ENCODE data around the gene ZDHHC24. TPM values are rescaled to one million over a fixed set of nuclear protein-coding genes. Genes with fewer than 3 reads are reported as not detected.

Gene ZDHHC24
- total RNA-seq, 1 donor from 2014 or later, result 4.1 TPM

DNA sequence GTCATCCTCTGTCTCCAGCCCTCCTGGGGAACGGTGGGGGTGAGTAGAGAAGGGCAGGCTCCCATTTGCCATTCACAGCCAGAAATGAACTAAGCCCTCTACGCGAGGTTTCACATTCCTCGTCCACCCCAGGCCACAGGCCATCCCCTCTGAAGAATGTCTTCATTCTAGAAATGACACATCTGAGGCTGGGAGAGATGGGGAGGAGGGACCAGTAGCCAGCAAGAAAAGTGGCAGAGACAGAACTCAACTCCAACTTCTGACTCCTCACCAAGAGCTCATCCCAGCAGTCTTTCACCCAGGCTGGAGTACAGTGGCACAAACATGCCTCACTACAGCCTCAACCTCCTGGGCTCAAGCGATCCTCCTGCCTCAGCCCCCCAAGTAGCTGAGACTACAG, 19.1 kb upstream of the ZDHHC24 start:
- H3K79me2 ChIP-seq (ENCODE audit: low read depth), result no peaks in the 10 kb centered on the region
- no peak for TF ChIP-seq EZH2phosphoT487 (IDR thresholded peaks at IDR 0.05)
- no peak for TF ChIP-seq EZH2 (IDR thresholded peaks at IDR 0.05)
- TF ChIP-seq, protein P1, sequence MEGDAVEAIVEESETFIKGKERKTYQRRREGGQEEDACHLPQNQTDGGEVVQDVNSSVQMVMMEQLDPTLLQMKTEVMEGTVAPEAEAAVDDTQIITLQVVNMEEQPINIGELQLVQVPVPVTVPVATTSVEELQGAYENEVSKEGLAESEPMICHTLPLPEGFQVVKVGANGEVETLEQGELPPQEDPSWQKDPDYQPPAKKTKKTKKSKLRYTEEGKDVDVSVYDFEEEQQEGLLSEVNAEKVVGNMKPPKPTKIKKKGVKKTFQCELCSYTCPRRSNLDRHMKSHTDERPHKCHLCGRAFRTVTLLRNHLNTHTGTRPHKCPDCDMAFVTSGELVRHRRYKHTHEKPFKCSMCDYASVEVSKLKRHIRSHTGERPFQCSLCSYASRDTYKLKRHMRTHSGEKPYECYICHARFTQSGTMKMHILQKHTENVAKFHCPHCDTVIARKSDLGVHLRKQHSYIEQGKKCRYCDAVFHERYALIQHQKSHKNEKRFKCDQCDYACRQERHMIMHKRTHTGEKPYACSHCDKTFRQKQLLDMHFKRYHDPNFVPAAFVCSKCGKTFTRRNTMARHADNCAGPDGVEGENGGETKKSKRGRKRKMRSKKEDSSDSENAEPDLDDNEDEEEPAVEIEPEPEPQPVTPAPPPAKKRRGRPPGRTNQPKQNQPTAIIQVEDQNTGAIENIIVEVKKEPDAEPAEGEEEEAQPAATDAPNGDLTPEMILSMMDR (IDR thresholded peaks at IDR 0.05), result no peak
- no peak overlapping the region for H3K4me3 ChIP-seq
- no peak overlapping the region for H3K27ac ChIP-seq
- peaks cover 4% of the 10 kb centered on the region for H3K4me1 ChIP-seq
- Mint-ChIP-seq H3K27me3 (ENCODE audit: insufficient read depth, low read depth) (no peaks in the 10 kb centered on the region), H3K27ac (no peak overlapping the region), H3K36me3 (no peaks in the 10 kb centered on the region), H3K4me3 (no peak overlapping the region), H3K4me1 (peaks cover 2% of the 10 kb centered on the region), H3K9me3 (no peaks in the 10 kb centered on the region)
- H3K9me3 ChIP-seq (ENCODE audit: low read depth), result no peaks in the 10 kb centered on the region
- DNase-seq (ENCODE audit: low spot score), result no peak
- no peaks in the 10 kb centered on the region for H4K20me1 ChIP-seq (ENCODE audit: low read depth)
- H3K9ac ChIP-seq, result no peak overlapping the region
- H3K27me3 ChIP-seq, result no peaks in the 10 kb centered on the region
- no peaks in the 10 kb centered on the region for H3K36me3 ChIP-seq
- no peak overlapping the region for H2AFZ ChIP-seq (replicated peaks)
- no peak overlapping the region for H3K4me2 ChIP-seq
- peaks cover 1% of the 10 kb centered on the region for H3F3A ChIP-seq (ENCODE audit: low read depth)

DNA sequence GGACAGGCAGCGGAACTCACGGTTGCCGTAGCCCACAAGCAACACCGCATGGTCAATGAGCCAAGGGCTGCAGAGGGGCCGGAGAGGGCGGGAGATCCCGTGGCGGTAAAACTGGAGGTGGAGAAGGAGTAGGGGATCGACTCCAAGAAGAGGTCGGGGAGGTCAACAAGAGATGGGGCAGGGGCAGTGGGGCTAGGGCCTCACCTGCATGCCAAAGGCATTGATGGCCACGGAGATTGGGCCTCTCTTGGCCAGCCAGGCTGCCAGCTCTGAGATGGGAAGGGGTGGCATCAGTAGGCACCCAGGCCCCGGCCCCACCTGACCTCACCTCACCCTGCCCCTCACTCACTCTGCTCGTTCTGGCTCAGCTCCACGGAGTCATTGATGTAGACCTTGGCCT, 18.7 kb upstream of the ZDHHC24 start:
- DNase-seq (ENCODE audit: low spot score), result no peak
- Histone ChIP-seq H3K4me2 (no peak overlapping the region), H3K79me2 (ENCODE audit: low read depth) (no peaks in the 10 kb centered on the region), H2AFZ (replicated peaks) (no peak overlapping the region), H3K27me3 (no peaks in the 10 kb centered on the region), H3K9me3 (ENCODE audit: low read depth) (no peaks in the 10 kb centered on the region), H3K4me3 (no peak overlapping the region), H3K4me1 (no peaks in the 10 kb centered on the region), H4K20me1 (ENCODE audit: low read depth) (no peaks in the 10 kb centered on the region), H3K36me3 (no peaks in the 10 kb centered on the region), H3F3A (ENCODE audit: low read depth) (no peaks in the 10 kb centered on the region), H3K9ac (no peak overlapping the region), H3K27ac (no peak overlapping the region)
- Mint-ChIP-seq H3K4me3 (no peak overlapping the region), H3K27ac (no peak overlapping the region), H3K4me1 (no peaks in the 10 kb centered on the region), H3K9me3 (no peaks in the 10 kb centered on the region), H3K36me3 (no peaks in the 10 kb centered on the region), H3K27me3 (ENCODE audit: insufficient read depth, low read depth) (no peaks in the 10 kb centered on the region)
- TF ChIP-seq, protein P1 (IDR thresholded peaks at IDR 0.05), result no peak
- no peak for TF ChIP-seq EZH2 (IDR thresholded peaks at IDR 0.05)

DNA sequence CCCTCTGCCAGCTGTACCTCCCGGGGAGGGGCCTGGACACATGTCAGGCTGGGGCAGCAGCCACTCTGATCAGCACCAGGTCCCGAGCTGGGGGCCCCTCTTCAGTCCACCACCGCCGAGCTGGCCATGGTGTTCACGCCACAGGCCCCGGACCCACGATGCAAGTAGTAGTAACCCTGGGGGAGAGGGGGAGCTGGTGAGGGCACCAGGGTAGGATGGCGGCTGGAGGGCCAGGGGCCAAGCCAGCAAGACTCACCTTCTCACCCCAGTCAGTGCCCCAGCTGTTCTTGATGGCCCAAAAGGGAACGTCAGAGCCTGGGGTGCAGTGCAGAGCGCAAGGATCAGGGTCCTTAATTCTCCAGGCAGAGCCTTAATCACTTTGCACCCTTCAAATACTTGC, 18.0 kb upstream of the ZDHHC24 start:
- no peaks in the 10 kb centered on the region for H3K4me1 Mint-ChIP-seq
- no peaks in the 10 kb centered on the region for H3K27me3 ChIP-seq
- no peaks in the 10 kb centered on the region for H3K36me3 Mint-ChIP-seq
- H3K27ac Mint-ChIP-seq, result no peak overlapping the region
- no peak overlapping the region for H3K9ac ChIP-seq
- no peaks in the 10 kb centered on the region for H3K79me2 ChIP-seq (ENCODE audit: low read depth)
- TF ChIP-seq, protein P1 (IDR thresholded peaks at IDR 0.05), result no peak
- no peak for TF ChIP-seq EZH2phosphoT487 (IDR thresholded peaks at IDR 0.05)
- no peak for TF ChIP-seq EZH2 (IDR thresholded peaks at IDR 0.05)
- H3F3A ChIP-seq (ENCODE audit: low read depth), result no peaks in the 10 kb centered on the region
- H3K4me3 Mint-ChIP-seq, result no peak overlapping the region
- H3K27me3 Mint-ChIP-seq (ENCODE audit: insufficient read depth, low read depth), result no peaks in the 10 kb centered on the region
- no peaks in the 10 kb centered on the region for H3K4me1 ChIP-seq
- no peak overlapping the region for H3K27ac ChIP-seq
- no peaks in the 10 kb centered on the region for H3K9me3 Mint-ChIP-seq
- no peaks in the 10 kb centered on the region for H3K9me3 ChIP-seq (ENCODE audit: low read depth)
- no peak for DNase-seq (ENCODE audit: low spot score)
- H4K20me1 ChIP-seq (ENCODE audit: low read depth), result no peaks in the 10 kb centered on the region
- H3K4me2 ChIP-seq, result no peak overlapping the region
- no peak overlapping the region for H2AFZ ChIP-seq (replicated peaks)
- no peak overlapping the region for H3K4me3 ChIP-seq
- H3K36me3 ChIP-seq, result no peaks in the 10 kb centered on the region

Data from neural progenitor cell (in vitro differentiated cells).